Adipocyte (in vitro differentiated cells): ENCODE measurements around the gene CDC37.
A peak's percentile ranks its signal among the peaks of the same experiment; 100 is the strongest.
"Not testable (repeated sequence)": the region's sequence is repeated elsewhere in the genome, so short reads cannot be mapped to it uniquely, and the experiment has no call there.

Source experiments
- DNase-seq: peaks from one replicate; pipeline ENCODE4 v3.0.0-alpha.2; 2015; ENCODE audit warnings: low read depth
- H3K27me3 ChIP-seq: replicated peaks from 2 replicates; pipeline ENCODE4 v1.7.0; 2013; ENCODE audit warnings: mild to moderate bottlenecking, low read length, moderate library complexity; ENCODE audit not compliant: control insufficient read depth, insufficient read depth
- H3K36me3 ChIP-seq: 2 replicates; pipeline ENCODE4 v1.7.0; 2013; ENCODE audit warnings: low read length, mild to moderate bottlenecking, moderate library complexity; ENCODE audit not compliant: control insufficient read depth, insufficient read depth, severe bottlenecking
- H3K4me1 ChIP-seq: 2 replicates; pipeline ENCODE4 v1.7.0; 2013; ENCODE audit warnings: mild to moderate bottlenecking, low read length, moderate library complexity; ENCODE audit not compliant: control insufficient read depth, insufficient read depth
- H3K4me3 ChIP-seq: 2 replicates; pipeline ENCODE4 v1.7.0; 2013; ENCODE audit warnings: mild to moderate bottlenecking, low read length, moderate library complexity
- H3K9ac ChIP-seq: 2 replicates; pipeline ENCODE4 v1.7.0; 2013; ENCODE audit warnings: mild to moderate bottlenecking, low read length, moderate library complexity
- H3K9me3 ChIP-seq: 2 replicates; pipeline ENCODE4 v1.7.0; 2013; ENCODE audit warnings: mild to moderate bottlenecking, low read length, moderate library complexity; ENCODE audit not compliant: control insufficient read depth

Gene CDC37

GRCh38 chr19:10389863-10390262 is 13.5 kb downstream of the CDC37 start:
- H3K4me1 ChIP-seq: no peaks in the 10 kb centered on the region
- peaks cover 37% of the 10 kb centered on the region for H3K36me3 ChIP-seq
- DNase-seq: no peak
- no peaks in the 10 kb centered on the region for H3K27me3 ChIP-seq
- no peaks in the 10 kb centered on the region for H3K9me3 ChIP-seq
- H3K9ac ChIP-seq: no peak overlapping the region
- H3K4me3 ChIP-seq: no peak overlapping the region

- no peaks in the 10 kb centered on the region for H3K27me3 ChIP-seq
- H3K36me3 ChIP-seq: peaks cover 30% of the 10 kb centered on the region
- H3K4me3 ChIP-seq: no peak overlapping the region
- no peaks in the 10 kb centered on the region for H3K4me1 ChIP-seq
- no peaks in the 10 kb centered on the region for H3K9me3 ChIP-seq
- peak; percentile 91 for DNase-seq
- no peak overlapping the region for H3K9ac ChIP-seq
These were observed 14.4 kb downstream of the CDC37 start for GRCh38 chr19:10388957-10389356.

- no peaks in the 10 kb centered on the region for H3K36me3 ChIP-seq
- H3K27me3 ChIP-seq: no peaks in the 10 kb centered on the region
- peaks cover 10% of the 10 kb centered on the region for H3K4me1 ChIP-seq
- DNase-seq: no peak
- H3K4me3 ChIP-seq: no peak overlapping the region
- no peaks in the 10 kb centered on the region for H3K9me3 ChIP-seq
- H3K9ac ChIP-seq: no peak overlapping the region
These were observed 18.8 kb downstream of the CDC37 start for GRCh38 chr19:10384580-10384979.

DNA sequence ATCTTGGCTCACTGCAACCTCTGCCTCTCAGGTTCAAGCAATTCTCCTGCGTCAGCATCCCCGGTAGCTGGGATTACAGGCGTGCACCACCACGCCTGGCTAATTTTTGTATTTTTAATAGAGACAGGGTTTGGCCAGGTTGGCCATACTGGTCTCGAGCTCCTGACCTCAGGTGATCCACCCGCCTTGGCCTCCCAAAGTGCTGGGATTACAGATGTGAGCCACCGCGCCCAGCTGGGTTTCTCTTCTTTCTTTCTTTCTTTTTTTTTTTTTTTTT is 20.2 kb downstream of the CDC37 start:
- not testable (repeated sequence) for DNase-seq, H3K9ac ChIP-seq, H3K36me3 ChIP-seq, H3K9me3 ChIP-seq, H3K4me3 ChIP-seq, H3K27me3 ChIP-seq
- H3K4me1 ChIP-seq: peaks cover 12% of the 10 kb centered on the region

GRCh38 chr19:10380313-10381102 is 22.8 kb downstream of the CDC37 start, which contains the start of gene TYK2:
Gene TYK2 (minus strand): TSS chr19:10380572. CDS start chr19:10378406, 2,166 bp downstream.
- Histone ChIP-seq H3K27me3 (no peaks in the 10 kb centered on the region), H3K9me3 (no peaks in the 10 kb centered on the region), H3K36me3 (peaks cover 12% of the 10 kb centered on the region), H3K9ac (peak within 1 kb of the TSS; percentile 90), H3K4me3 (peak within 1 kb of the TSS; percentile 88), H3K4me1 (peaks cover 12% of the 10 kb centered on the region)
- DNase-seq: peak; percentile 99

- DNase-seq: peak; percentile 32
- peaks cover 12% of the 10 kb centered on the region for H3K4me1 ChIP-seq
- H3K4me3 ChIP-seq: peak overlapping the region; percentile 88
- H3K9ac ChIP-seq: peak overlapping the region; percentile 90
- no peaks in the 10 kb centered on the region for H3K9me3 ChIP-seq
- no peaks in the 10 kb centered on the region for H3K27me3 ChIP-seq
- peaks cover 17% of the 10 kb centered on the region for H3K36me3 ChIP-seq
These were observed 23.4 kb downstream of the CDC37 start for GRCh38 chr19:10379880-10380312.

- Histone ChIP-seq H3K4me1 (peaks cover 12% of the 10 kb centered on the region), H3K9me3 (no peaks in the 10 kb centered on the region), H3K9ac (no peak overlapping the region), H3K36me3 (peaks cover 23% of the 10 kb centered on the region), H3K4me3 (no peak overlapping the region), H3K27me3 (no peaks in the 10 kb centered on the region)
- no peak for DNase-seq
These were observed 25.2 kb downstream of the CDC37 start for GRCh38 chr19:10378124-10378523.

GRCh38 chr19:10377140-10377640 is 26.2 kb downstream of the CDC37 start:
- H3K9me3 ChIP-seq, H3K27me3 ChIP-seq, H3K4me3 ChIP-seq, H3K9ac ChIP-seq, DNase-seq: not testable (repeated sequence)
- Histone ChIP-seq H3K36me3 (peaks cover 23% of the 10 kb centered on the region), H3K4me1 (peaks cover 12% of the 10 kb centered on the region)

GRCh38 chr19:10374931-10375330 is 28.4 kb downstream of the CDC37 start:
- peaks cover 27% of the 10 kb centered on the region for H3K36me3 ChIP-seq
- H3K4me3 ChIP-seq: no peak overlapping the region
- no peak for DNase-seq
- no peaks in the 10 kb centered on the region for H3K27me3 ChIP-seq
- no peak overlapping the region for H3K9ac ChIP-seq
- H3K9me3 ChIP-seq: no peaks in the 10 kb centered on the region
- H3K4me1 ChIP-seq: peaks cover 6% of the 10 kb centered on the region

DNA sequence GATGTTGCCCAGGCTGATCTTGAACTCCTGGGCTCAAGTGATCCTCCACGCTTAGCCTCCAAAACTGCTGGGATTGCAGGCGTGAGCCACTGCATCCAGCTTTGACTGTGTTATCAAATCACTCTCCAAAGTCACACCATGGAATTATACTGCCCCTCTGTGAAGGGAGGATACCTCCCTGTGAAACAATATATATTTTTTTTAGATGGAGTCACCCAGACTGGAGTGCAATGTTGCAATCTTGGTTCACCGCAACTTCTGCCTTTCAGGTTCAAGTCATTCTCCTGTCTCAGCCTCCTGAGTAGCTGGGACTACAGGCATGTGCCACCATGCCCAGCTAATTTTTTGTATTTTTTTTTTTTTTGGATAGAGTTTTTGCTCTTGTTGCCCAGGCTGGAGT is 30.7 kb downstream of the CDC37 start:
- no peak for DNase-seq
- Histone ChIP-seq H3K4me3 (no peak overlapping the region), H3K9ac (no peak overlapping the region), H3K4me1 (no peaks in the 10 kb centered on the region), H3K36me3 (peaks cover 36% of the 10 kb centered on the region), H3K27me3 (no peaks in the 10 kb centered on the region), H3K9me3 (no peaks in the 10 kb centered on the region)

GRCh38 chr19:10368101-10368803 is 35.1 kb downstream of the CDC37 start:
- H3K9ac ChIP-seq: no peak overlapping the region
- H3K27me3 ChIP-seq: no peaks in the 10 kb centered on the region
- H3K4me1 ChIP-seq: no peaks in the 10 kb centered on the region
- H3K9me3 ChIP-seq: no peaks in the 10 kb centered on the region
- peaks cover 52% of the 10 kb centered on the region for H3K36me3 ChIP-seq
- no peak overlapping the region for H3K4me3 ChIP-seq
- no peak for DNase-seq
